ENCODE results near the gene SLC7A9.
"Not testable (repeated sequence)": the region's sequence is repeated elsewhere in the genome, so short reads cannot be mapped to it uniquely, and the experiment has no call there.

SLC7A9 gene

GRCh38 chr19:32863841-32864240 is 5.7 kb downstream of the SLC7A9 start:
- no peak for DNase-seq (ENCODE audit: low read depth)

- no peak for DNase-seq (ENCODE audit: low read depth)
These were observed 6.3 kb downstream of the SLC7A9 start for GRCh38 chr19:32863301-32863700.

GRCh38 chr19:32862741-32863140 is 6.8 kb downstream of the SLC7A9 start:
- no peak for DNase-seq (ENCODE audit: low read depth)

- DNase-seq (ENCODE audit: low read depth) = no peak
These were observed 7.4 kb downstream of the SLC7A9 start for GRCh38 chr19:32862173-32862572.

- no peak for DNase-seq (ENCODE audit: low read depth)
These were observed 8.0 kb downstream of the SLC7A9 start for GRCh38 chr19:32861596-32861995.

- no peak for DNase-seq (ENCODE audit: low read depth)
These were observed 10.0 kb downstream of the SLC7A9 start for GRCh38 chr19:32859591-32859990.

- DNase-seq (ENCODE audit: low read depth) = no peak
These were observed 11.0 kb downstream of the SLC7A9 start for GRCh38 chr19:32858559-32858958.

GRCh38 chr19:32858155-32858554 is 11.4 kb downstream of the SLC7A9 start:
- DNase-seq (ENCODE audit: low read depth) = no peak

GRCh38 chr19:32857584-32857983 is 12.0 kb downstream of the SLC7A9 start:
- DNase-seq (ENCODE audit: low read depth) = no peak

GRCh38 chr19:32856818-32857217 is 12.7 kb downstream of the SLC7A9 start:
- DNase-seq (ENCODE audit: low read depth) = not testable (repeated sequence)

GRCh38 chr19:32852216-32852615 is 17.4 kb downstream of the SLC7A9 start:
- DNase-seq (ENCODE audit: low read depth) = no peak

GRCh38 chr19:32848035-32848434 is 21.5 kb downstream of the SLC7A9 start:
- DNase-seq (ENCODE audit: low read depth) = not testable (repeated sequence)

- DNase-seq (ENCODE audit: low read depth) = no peak
These were observed 25.8 kb downstream of the SLC7A9 start for GRCh38 chr19:32843716-32844245.

GRCh38 chr19:32842061-32842460 is 27.5 kb downstream of the SLC7A9 start:
- DNase-seq (ENCODE audit: low read depth) = no peak

- no peak for DNase-seq (ENCODE audit: low read depth)
These were observed 32.0 kb downstream of the SLC7A9 start for GRCh38 chr19:32837531-32837930.

- not testable (repeated sequence) for DNase-seq (ENCODE audit: low read depth)
These were observed 36.2 kb downstream of the SLC7A9 start for GRCh38 chr19:32833388-32833787.

GRCh38 chr19:32832825-32833224 is 36.7 kb downstream of the SLC7A9 start:
- DNase-seq (ENCODE audit: low read depth) = not testable (repeated sequence)

GRCh38 chr19:32832094-32832493 is 37.5 kb downstream of the SLC7A9 start:
- not testable (repeated sequence) for DNase-seq (ENCODE audit: low read depth)

- DNase-seq (ENCODE audit: low read depth) = no peak
These were observed 38.0 kb downstream of the SLC7A9 start for GRCh38 chr19:32831611-32832010.

- no peak for DNase-seq (ENCODE audit: low read depth)
These were observed 39.1 kb downstream of the SLC7A9 start for GRCh38 chr19:32830231-32831014.

- DNase-seq (ENCODE audit: low read depth) = no peak
These were observed 40.1 kb downstream of the SLC7A9 start for GRCh38 chr19:32829345-32829896.

GRCh38 chr19:32828643-32829344 is 40.8 kb downstream of the SLC7A9 start:
- no peak for DNase-seq (ENCODE audit: low read depth)

- DNase-seq (ENCODE audit: low read depth) = no peak
These were observed 41.4 kb downstream of the SLC7A9 start for GRCh38 chr19:32828139-32828538.

All from activated T-helper 1 cell treated with Interleukin-2 at 50 U/mL for 16 hours (primary cell).